ENCODE data around the gene SLC9A9. TPM values are rescaled to one million over a fixed set of nuclear protein-coding genes. Genes with fewer than 3 reads are reported as not detected.

Gene SLC9A9
- total and polyA plus RNA-seq, 2 of the 8 experiments (the other 6 are each of a cell fraction or from before 2014, with no cell fraction given), result 0.48 to 1.1 TPM

DNA sequence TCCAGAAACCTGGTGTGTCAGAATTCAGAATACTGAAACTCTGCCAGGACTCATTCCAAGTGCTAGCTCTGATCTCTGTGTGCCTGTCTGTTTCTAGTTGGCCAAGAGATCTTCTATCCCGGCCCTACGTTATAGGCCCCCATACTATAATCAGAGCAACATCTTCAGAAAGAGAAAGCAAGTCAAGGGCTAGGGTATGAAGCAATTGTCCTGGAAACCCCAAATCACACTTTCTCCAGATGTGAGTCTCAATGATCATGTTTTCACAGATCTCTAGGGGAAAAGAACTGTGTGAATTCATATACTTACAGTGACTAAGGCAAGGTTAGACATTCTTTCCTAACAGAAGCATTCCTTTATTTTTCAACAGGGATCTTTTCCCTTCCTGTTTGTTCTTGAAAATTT is 309.7 kb downstream of the SLC9A9 start:
- Histone ChIP-seq H3K4me2 (ENCODE audit: insufficient read depth in 1 of 2, low read depth in 2 of 2, low read length in 2 of 2) (no peak overlapping the region), H3K27me3 (replicated peaks in 1 of 4; ENCODE audit: control insufficient read depth in 3 of 4, extremely low read depth in 1 of 4, insufficient read depth in 3 of 4, low read length in 3 of 4) (no peaks in the 10 kb centered on the region), H3K4me3 (ENCODE audit: extremely low read depth in 1 of 4, insufficient read depth in 2 of 4, low read depth in 3 of 4, low read length in 4 of 4) (no peak overlapping the region), H2BK5ac (ENCODE audit: low read depth, low read length) (no peak overlapping the region), H3K18ac (ENCODE audit: extremely low read depth, low read length) (no peak overlapping the region), H4K5ac (ENCODE audit: insufficient read length, low read depth, low read length) (no peak overlapping the region), H3K9ac (replicated peaks in 1 of 4; ENCODE audit: extremely low read depth in 1 of 4, low read depth in 3 of 4, low read length in 3 of 4) (no peak overlapping the region), H3K14ac (ENCODE audit: insufficient read length) (no peak overlapping the region), H3K79me1 (ENCODE audit: low read depth, low read length) (no peaks in the 10 kb centered on the region), H4K91ac (replicated peaks; ENCODE audit: insufficient read length, low read length) (no peak overlapping the region), H3K36me3 (ENCODE audit: control insufficient read depth in 2 of 4, insufficient read depth in 4 of 4, low read length in 3 of 4) (no peaks in the 10 kb centered on the region), H4K8ac (ENCODE audit: extremely low read depth, insufficient read depth, low read length) (no peak overlapping the region), H2BK12ac (ENCODE audit: low read depth, low read length) (no peak overlapping the region), H3K4me1 (replicated peaks in 1 of 4; ENCODE audit: control insufficient read depth in 3 of 4, insufficient read depth in 4 of 4, low read length in 3 of 4) (peaks cover 0 to 2% (median 0%) of the 10 kb centered on the region in 4 experiments; a peak in 1 of 7 replicates), H3K9me3 (ENCODE audit: insufficient read depth in 2 of 2, low read depth in 1 of 2, low read length in 1 of 2) (no peaks in the 10 kb centered on the region), H2BK15ac (ENCODE audit: low read length) (no peak overlapping the region), H2BK120ac (replicated peaks; ENCODE audit: low read depth, low read length) (no peak overlapping the region), H4K20me1 (replicated peaks in 1 of 2; ENCODE audit: control insufficient read depth in 1 of 2, insufficient read depth in 2 of 2, low read length in 2 of 2) (no peaks in the 10 kb centered on the region), H2BK20ac (ENCODE audit: low read length) (no peak overlapping the region), H3K27ac (ENCODE audit: low read depth, low read length) (no peak overlapping the region), H3K23ac (ENCODE audit: insufficient read length) (no peak overlapping the region), H3K4ac (replicated peaks; ENCODE audit: insufficient read length, low read depth, low read length) (no peak overlapping the region), H3K56ac (replicated peaks; ENCODE audit: insufficient read length, low read depth, low read length) (no peak overlapping the region), H2AFZ (ENCODE audit: low read length) (no peak overlapping the region), H3K23me2 (ENCODE audit: low read depth, low read length) (no peaks in the 10 kb centered on the region), H2AK5ac (ENCODE audit: low read depth, low read length) (no peak overlapping the region), H3K79me2 (ENCODE audit: control insufficient read depth in 1 of 2, insufficient read depth in 2 of 2, low read length in 2 of 2) (no peaks in the 10 kb centered on the region)
- DNase-seq (ENCODE audit: low read depth in 1 of 2, low spot score in 2 of 2) (no peak), FAIRE-seq (no peak)
- TF ChIP-seq EGR1 (IDR thresholded peaks at IDR 0.05; ENCODE audit: borderline replicate concordance, low read depth, low read length) (no peak), NANOG (IDR thresholded peaks at IDR 0.05; ENCODE audit: insufficient read depth, low read depth, low read length, poor library complexity, severe bottlenecking) (no peak), POLR2A (IDR thresholded peaks at IDR 0.05; ENCODE audit: control extremely low read depth in 1 of 2, low read depth in 2 of 2, low read length in 2 of 2) (no peak), SIRT6 (IDR thresholded peaks at IDR 0.05; ENCODE audit: low read length) (no peak), BCL11A (IDR thresholded peaks at IDR 0.05; ENCODE audit: low read depth in 2 of 2, low read length in 2 of 2) (no peak), CREB1 (IDR thresholded peaks at IDR 0.05) (no peak), RXRA (IDR thresholded peaks at IDR 0.05; ENCODE audit: insufficient read depth, low read depth, low read length) (no peak), CHD1 (IDR thresholded peaks at IDR 0.05; ENCODE audit: low read depth, low read length) (no peak), KDM5A (IDR thresholded peaks at IDR 0.05; ENCODE audit: low read length) (no peak), EZH2 (IDR thresholded peaks at IDR 0.05; ENCODE audit: low read depth, low read length, severe bottlenecking) (no peak), TCF12 (IDR thresholded peaks at IDR 0.05; ENCODE audit: low read depth, low read length) (no peak), CEBPB (IDR thresholded peaks at IDR 0.05; ENCODE audit: low read depth, low read length) (no peak)
- ChIA-PET POLR2A (ENCODE audit: partially characterized antibody) (no interaction called here), CTCF (ENCODE audit: partially characterized antibody) (no interaction called here)
- 69% methylated on average over 2 of the region's 2 CpGs; no CpG with 5 or more reads in 1 of the 2 experiments for WGBS, 2 experiments (ENCODE audit: extremely low coverage in 1 of 2, insufficient coverage in 1 of 2, insufficient read length in 1 of 2, insufficient replicate concordance in 2 of 2, low coverage in 1 of 2, low lambda C conversion rate in 2 of 2, missing lambda C conversion rate in 1 of 2)
